ENCODE results near the gene IL4R.

IL4R gene

DNA sequence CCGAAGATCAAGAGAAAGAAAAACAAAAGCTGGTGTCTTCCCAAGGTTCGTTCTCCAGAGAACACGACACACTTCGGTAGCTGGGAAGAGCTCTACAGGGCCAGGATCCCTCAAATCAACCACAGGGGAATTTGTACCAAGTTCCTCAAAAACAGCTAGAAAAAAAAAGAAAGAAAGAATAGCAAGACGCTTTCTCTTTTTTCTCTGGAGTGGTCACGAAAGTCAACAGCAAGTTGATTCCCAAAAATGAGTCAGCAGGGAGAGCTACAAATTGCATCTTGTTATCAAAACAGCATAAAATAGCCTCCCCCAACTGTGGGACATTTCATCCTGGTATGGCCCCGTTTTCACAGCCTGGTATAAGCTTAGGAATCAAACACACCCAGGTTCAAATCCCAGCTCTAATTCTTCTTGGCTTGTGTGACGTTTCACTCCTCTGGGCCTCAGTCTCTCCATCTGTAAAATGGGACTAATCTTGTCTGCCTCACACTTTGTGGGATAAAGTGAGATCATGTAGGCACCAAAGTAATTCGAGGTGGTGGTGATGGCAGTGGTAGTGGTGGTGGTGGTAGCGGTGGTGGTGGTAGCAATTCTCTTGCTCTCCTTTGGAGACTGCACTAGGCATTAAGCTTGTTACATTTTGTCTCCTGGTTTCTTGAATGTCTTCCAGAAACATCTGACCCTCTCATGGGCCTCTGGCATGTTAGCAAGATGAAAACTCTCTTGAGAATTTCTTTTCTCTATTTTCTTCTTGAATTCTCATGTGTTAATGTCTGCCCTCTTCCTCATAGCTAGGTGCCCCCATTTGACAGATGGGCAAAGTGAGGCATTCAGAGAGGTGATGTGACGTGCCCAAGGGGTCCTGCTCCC lies 87.2 kb downstream of the IL4R start:
- no peak overlapping the region for H3K4me3 ChIP-seq (ENCODE audit: low read depth, low read length)
- TF ChIP-seq, protein P1, sequence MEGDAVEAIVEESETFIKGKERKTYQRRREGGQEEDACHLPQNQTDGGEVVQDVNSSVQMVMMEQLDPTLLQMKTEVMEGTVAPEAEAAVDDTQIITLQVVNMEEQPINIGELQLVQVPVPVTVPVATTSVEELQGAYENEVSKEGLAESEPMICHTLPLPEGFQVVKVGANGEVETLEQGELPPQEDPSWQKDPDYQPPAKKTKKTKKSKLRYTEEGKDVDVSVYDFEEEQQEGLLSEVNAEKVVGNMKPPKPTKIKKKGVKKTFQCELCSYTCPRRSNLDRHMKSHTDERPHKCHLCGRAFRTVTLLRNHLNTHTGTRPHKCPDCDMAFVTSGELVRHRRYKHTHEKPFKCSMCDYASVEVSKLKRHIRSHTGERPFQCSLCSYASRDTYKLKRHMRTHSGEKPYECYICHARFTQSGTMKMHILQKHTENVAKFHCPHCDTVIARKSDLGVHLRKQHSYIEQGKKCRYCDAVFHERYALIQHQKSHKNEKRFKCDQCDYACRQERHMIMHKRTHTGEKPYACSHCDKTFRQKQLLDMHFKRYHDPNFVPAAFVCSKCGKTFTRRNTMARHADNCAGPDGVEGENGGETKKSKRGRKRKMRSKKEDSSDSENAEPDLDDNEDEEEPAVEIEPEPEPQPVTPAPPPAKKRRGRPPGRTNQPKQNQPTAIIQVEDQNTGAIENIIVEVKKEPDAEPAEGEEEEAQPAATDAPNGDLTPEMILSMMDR (IDR thresholded peaks at IDR 0.05; ENCODE audit: control insufficient read depth, extremely low read depth, insufficient read depth), result no peak
- DNase-seq (ENCODE audit: low read depth), result no peak

DNA sequence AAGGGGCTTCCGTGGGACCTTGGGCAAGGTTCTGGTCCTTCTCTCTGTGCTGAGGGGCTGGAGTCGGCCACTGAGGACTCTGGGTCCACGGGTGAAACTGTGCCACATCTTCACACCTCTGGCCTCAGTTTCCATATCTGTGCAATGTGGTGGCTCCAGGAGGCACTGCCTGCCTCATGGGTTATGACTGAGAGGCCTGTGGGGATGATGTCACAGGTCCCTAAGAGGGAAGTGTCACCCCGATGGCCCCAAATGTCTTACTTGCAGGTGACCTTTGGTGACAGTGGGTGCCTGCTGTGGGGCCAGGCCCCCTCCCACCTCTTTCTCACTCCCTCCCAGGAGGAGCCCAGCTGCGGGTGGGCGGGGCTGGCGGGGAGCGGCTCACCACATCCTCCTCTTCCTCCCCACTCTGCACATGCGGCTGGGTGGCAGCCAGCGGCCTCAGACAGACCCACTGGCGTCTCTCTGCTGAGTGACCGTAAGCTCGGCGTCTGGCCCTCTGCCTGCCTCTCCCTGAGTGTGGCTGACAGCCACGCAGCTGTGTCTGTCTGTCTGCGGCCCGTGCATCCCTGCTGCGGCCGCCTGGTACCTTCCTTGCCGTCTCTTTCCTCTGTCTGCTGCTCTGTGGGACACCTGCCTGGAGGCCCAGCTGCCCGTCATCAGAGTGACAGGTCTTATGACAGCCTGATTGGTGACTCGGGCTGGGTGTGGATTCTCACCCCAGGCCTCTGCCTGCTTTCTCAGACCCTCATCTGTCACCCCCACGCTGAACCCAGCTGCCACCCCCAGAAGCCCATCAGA lies 88.2 kb downstream of the IL4R start, which contains the start of gene IL21R:
Gene IL21R, plus strand, starts transcription at position 407 of the 801 bp plus-strand sequence. CDS start 27,898 bp downstream, outside the sequence.
- H3K4me3 ChIP-seq (ENCODE audit: low read depth, low read length), result no peak within 1 kb of the TSS
- TF ChIP-seq, protein P1 (IDR thresholded peaks at IDR 0.05; ENCODE audit: control insufficient read depth, extremely low read depth, insufficient read depth), result no peak
- no peak for DNase-seq (ENCODE audit: low read depth)

DNA sequence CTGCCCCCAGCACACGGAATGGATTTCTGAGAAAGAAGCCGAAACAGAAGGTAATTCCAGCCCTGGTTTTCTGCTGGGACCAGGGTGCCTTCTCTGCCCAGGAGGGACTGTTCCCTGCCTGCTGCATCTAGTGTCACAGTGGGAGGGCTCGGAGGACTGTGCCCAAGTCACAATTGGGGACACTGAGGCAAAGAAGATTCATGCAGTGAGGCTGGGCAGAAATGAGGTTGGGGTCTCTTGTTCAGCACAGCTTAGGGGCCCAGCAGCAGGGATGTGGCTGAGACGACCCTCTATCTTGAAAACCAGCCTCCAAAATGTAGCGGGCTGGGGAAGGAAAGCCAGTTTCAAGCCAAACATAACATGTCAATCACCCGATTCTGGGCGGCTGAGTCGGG lies 88.8 kb downstream of the IL4R start:
- no peak overlapping the region for H3K4me3 ChIP-seq (ENCODE audit: low read depth, low read length)
- TF ChIP-seq, protein P1 (IDR thresholded peaks at IDR 0.05; ENCODE audit: control insufficient read depth, extremely low read depth, insufficient read depth), result no peak
- DNase-seq (ENCODE audit: low read depth), result no peak

GRCh38 chr16:27402964-27403600 lies 89.3 kb downstream of the IL4R start:
- H3K4me3 ChIP-seq (ENCODE audit: low read depth, low read length), result no peak overlapping the region
- no peak for DNase-seq (ENCODE audit: low read depth)
- TF ChIP-seq, protein P1 (IDR thresholded peaks at IDR 0.05; ENCODE audit: control insufficient read depth, extremely low read depth, insufficient read depth), result no peak

DNA sequence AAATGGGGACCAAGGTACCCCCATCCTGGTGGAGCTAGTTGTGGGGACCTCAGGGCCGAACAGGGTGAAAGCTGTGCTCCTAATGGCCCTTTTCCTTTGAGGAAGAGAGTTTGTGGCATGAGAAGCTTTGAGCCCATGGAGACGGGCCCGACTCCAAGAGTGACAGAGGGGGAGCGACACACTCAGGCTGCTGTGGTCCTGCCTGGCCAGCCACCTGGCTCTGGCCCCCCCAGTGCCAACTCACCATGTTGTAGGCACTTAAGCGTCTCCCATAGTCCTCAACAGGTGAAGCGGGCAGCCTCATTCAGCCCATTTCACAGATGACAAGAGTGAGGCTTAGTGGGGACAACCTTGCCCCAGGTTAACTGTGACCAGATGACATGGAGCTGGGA lies 89.8 kb downstream of the IL4R start:
- no peak overlapping the region for H3K4me3 ChIP-seq (ENCODE audit: low read depth, low read length)

DNA sequence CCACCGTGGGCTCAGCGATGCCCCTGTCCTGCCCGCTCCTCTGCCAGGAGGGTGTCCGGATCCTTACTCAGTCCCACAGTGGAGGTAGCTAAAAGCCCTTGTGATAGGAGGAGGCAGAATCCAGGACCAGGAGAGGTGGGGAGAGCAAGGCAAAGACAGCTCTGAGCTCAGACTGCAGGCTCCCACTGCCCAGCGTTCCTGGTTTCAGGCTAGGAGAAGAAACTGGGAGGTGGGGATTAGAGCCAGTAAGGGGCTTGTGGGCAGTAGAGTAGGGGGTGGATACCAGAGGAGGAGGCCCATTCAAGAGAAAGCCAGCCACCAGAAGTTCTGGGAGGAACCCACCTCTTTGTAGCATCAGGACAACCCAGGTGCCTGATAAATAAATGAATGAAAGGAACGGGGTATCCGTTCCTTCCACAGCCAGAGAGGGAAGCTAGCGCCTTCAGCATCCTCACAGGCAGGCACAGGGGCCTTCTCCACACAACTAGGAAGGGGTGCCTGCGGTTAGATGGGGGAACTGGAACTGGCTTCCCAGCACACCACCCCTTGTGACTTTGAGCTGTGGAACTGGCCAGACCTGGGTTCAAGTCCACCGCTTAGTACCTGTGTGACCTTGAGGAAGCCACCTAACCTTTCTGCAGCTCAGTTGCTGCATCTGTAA lies 90.5 kb downstream of the IL4R start:
- no peak for DNase-seq (ENCODE audit: low read depth)
- TF ChIP-seq, protein P1 (IDR thresholded peaks at IDR 0.05; ENCODE audit: control insufficient read depth, extremely low read depth, insufficient read depth), result no peak
- H3K4me3 ChIP-seq (ENCODE audit: low read depth, low read length), result no peak overlapping the region

More for the DNA sequence above, 89.8 kb downstream of the IL4R start:
- TF ChIP-seq, protein P1 (IDR thresholded peaks at IDR 0.05; ENCODE audit: control insufficient read depth, extremely low read depth, insufficient read depth), result no peak
- DNase-seq (ENCODE audit: low read depth), result no peak

Measured in LNCaP clone FGC (cell line).